ENCODE measurements around the gene CDHR2.

CDHR2 gene

GRCh38 chr5:176643491-176644219 is 94.5 kb downstream of the CDHR2 start:
- DNase-seq, result no peak

GRCh38 chr5:176644294-176644693 is 95.2 kb downstream of the CDHR2 start:
- DNase-seq, result no peak

GRCh38 chr5:176644878-176645670 is 95.9 kb downstream of the CDHR2 start:
- no peak for DNase-seq

Data from NCI-H1694 treated with DMSO at 0.1 percent for 48 hours (cell line).